GM12875 (cell line): Measurements from ENCODE around the gene FXYD3.

Source experiments
- H3K4me3 ChIP-seq: one replicate; pipeline ENCODE4 v1.5.1; 2011; ENCODE audit warnings: low read depth, low read length, control low read depth
- CTCF ChIP-seq: IDR thresholded peaks from 2 replicates; pipeline ENCODE4 v1.5.1; 2011; ENCODE audit warnings: low read depth, mild to moderate bottlenecking, control low read depth, inconsistent platforms, low read length, moderate library complexity, borderline replicate concordance; ENCODE audit not compliant: insufficient read depth

Gene FXYD3

GRCh38 chr19:35138305-35138892 is 22.8 kb downstream of the FXYD3 start, which contains the start of gene FXYD1:
Gene FXYD1 (plus strand): TSS chr19:35138824. CDS start chr19:35140080, 1,256 bp downstream.
- no peak within 1 kb of the TSS for H3K4me3 ChIP-seq
- TF ChIP-seq CTCF = no peak

- no peak overlapping the region for H3K4me3 ChIP-seq
- no peak for TF ChIP-seq CTCF
These were observed 24.8 kb downstream of the FXYD3 start for GRCh38 chr19:35140207-35140961.

- peak; percentile 66 for TF ChIP-seq CTCF
- H3K4me3 ChIP-seq = peak overlapping the region; percentile 27
These were observed 25.6 kb downstream of the FXYD3 start for GRCh38 chr19:35140962-35141836.

GRCh38 chr19:35141837-35142605 is 26.4 kb downstream of the FXYD3 start:
- no peak for TF ChIP-seq CTCF
- H3K4me3 ChIP-seq = peak overlapping the region; percentile 29

GRCh38 chr19:35142606-35143230 is 27.1 kb downstream of the FXYD3 start:
- peak overlapping the region; percentile 29 for H3K4me3 ChIP-seq
- TF ChIP-seq CTCF = peak; percentile 66

GRCh38 chr19:35143231-35143715 is 27.6 kb downstream of the FXYD3 start, which contains the start of gene FXYD7:
Gene FXYD7 (plus strand): TSS chr19:35143255. CDS start chr19:35143334, 79 bp downstream.
- H3K4me3 ChIP-seq = peak within 1 kb of the TSS; percentile 29

More at GRCh38 chr19:35143231-35143715, 27.6 kb downstream of the FXYD3 start, which contains the start of gene FXYD7:
- TF ChIP-seq CTCF = no peak
